NB4 (cell line): ENCODE measurements around the gene RECQL.

Source experiments
- DNase-seq: peaks from one replicate; pipeline ENCODE4 v3.0.0; 2010; ENCODE audit warnings: low read depth
- H3K4me3 ChIP-seq: one replicate; pipeline ENCODE4 v1.5.1; 2011; ENCODE audit warnings: mild to moderate bottlenecking, low read depth, low read length, moderate library complexity
- MYC ChIP-seq: IDR thresholded peaks from 2 replicates; pipeline ENCODE4 v1.6.1; 2011; ENCODE audit warnings: low read depth, low read length
- POLR2A ChIP-seq: IDR thresholded peaks from 2 replicates; pipeline ENCODE4 v1.6.1; 2011; ENCODE audit warnings: mild to moderate bottlenecking; ENCODE audit not compliant: insufficient read length; ENCODE audit errors: extremely low read depth
- TF ChIP-seq, protein P1 (sequence below): IDR thresholded peaks from one replicate; pipeline ENCODE4 v1.5.1; 2012; ENCODE audit warnings: low read depth, low read length
- TF ChIP-seq, protein P2 (sequence below): IDR thresholded peaks from 2 replicates; pipeline ENCODE4 v1.6.1; 2011; ENCODE audit warnings: low read depth, low read length

The RECQL gene, protein sequence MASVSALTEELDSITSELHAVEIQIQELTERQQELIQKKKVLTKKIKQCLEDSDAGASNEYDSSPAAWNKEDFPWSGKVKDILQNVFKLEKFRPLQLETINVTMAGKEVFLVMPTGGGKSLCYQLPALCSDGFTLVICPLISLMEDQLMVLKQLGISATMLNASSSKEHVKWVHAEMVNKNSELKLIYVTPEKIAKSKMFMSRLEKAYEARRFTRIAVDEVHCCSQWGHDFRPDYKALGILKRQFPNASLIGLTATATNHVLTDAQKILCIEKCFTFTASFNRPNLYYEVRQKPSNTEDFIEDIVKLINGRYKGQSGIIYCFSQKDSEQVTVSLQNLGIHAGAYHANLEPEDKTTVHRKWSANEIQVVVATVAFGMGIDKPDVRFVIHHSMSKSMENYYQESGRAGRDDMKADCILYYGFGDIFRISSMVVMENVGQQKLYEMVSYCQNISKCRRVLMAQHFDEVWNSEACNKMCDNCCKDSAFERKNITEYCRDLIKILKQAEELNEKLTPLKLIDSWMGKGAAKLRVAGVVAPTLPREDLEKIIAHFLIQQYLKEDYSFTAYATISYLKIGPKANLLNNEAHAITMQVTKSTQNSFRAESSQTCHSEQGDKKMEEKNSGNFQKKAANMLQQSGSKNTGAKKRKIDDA

DNA sequence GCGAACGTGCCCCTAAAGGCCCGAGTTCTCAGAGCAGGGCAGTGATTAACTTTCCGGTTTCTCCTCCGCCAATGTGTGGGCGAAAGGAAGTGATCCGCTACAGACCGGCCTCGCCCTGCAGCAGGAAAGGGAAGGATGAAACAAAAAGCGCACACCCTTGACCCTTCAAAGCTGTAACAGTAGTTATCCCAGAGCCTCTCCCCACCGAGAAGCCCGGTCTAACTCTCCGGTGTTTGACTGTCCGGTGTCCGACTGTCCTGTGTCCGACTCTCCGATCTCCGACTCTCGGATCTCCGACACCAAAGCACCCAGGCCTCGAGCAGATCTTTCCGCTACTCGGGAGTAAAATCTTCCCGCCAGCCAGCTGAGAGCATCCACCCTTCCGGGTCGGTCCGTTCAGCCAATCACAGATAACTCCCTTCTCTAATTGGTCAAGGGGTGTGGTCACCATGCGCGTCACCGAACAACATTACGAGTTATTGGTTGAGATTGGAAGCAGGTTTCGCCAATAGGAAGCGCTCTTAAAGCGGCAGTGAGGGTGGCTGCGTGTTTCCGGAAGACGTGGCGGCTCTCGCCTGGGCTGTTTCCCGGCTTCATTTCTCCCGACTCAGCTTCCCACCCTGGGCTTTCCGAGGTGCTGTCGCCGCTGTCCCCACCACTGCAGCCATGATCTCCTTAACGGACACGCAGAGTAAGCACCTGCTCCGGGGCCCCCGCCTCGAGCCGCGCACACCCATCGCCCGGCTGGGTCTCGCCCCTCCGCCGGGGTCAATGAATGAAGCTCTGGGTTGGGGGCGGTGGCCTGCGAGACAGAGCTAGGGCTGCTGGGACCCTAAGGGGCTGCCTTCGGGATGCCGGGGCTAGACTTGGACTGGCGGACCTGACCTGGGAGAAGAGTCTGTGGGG lies at the start of gene RECQL, which contains the start of gene GOLT1B:
RECQL (minus strand) TSS at position 378 of the 906 bp plus-strand sequence. CDS start 2,065 bp downstream, outside the sequence.
GOLT1B (plus strand) TSS at position 532 of the 906 bp plus-strand sequence; CDS start at position 667, 135 bp downstream.
- TF ChIP-seq, protein P1, sequence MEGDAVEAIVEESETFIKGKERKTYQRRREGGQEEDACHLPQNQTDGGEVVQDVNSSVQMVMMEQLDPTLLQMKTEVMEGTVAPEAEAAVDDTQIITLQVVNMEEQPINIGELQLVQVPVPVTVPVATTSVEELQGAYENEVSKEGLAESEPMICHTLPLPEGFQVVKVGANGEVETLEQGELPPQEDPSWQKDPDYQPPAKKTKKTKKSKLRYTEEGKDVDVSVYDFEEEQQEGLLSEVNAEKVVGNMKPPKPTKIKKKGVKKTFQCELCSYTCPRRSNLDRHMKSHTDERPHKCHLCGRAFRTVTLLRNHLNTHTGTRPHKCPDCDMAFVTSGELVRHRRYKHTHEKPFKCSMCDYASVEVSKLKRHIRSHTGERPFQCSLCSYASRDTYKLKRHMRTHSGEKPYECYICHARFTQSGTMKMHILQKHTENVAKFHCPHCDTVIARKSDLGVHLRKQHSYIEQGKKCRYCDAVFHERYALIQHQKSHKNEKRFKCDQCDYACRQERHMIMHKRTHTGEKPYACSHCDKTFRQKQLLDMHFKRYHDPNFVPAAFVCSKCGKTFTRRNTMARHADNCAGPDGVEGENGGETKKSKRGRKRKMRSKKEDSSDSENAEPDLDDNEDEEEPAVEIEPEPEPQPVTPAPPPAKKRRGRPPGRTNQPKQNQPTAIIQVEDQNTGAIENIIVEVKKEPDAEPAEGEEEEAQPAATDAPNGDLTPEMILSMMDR: no peak
- TF ChIP-seq POLR2A (peak; percentile 96), MYC (peak; percentile 96)
- TF ChIP-seq, protein P2, sequence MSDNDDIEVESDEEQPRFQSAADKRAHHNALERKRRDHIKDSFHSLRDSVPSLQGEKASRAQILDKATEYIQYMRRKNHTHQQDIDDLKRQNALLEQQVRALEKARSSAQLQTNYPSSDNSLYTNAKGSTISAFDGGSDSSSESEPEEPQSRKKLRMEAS: peak; percentile 96
- H3K4me3 ChIP-seq: peak within 1 kb of the TSS; percentile 75
- DNase-seq: peak; percentile 100

DNA sequence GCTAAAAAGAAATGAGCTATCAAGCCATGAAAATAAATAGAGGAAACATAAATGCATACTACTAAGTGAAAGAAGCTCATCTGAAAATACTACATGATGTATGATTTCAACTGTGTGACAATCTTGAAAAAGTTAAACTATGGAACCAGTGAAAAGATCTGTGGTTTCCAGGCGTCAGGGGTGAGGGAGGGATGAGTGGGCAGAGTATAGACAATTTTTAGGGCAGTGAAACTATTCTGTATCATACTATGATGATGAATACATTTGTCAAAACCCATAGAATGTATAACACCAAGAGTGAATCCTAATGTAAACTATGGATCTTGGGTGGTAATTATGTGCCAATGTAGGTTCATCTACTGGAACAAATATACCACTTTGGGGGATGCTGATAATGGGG lies 46.0 kb upstream of the RECQL start:
- no peak overlapping the region for H3K4me3 ChIP-seq
- no peak for DNase-seq
- TF ChIP-seq, protein P1: no peak
- TF ChIP-seq MYC (no peak), POLR2A (no peak)
- TF ChIP-seq, protein P2: no peak

DNA sequence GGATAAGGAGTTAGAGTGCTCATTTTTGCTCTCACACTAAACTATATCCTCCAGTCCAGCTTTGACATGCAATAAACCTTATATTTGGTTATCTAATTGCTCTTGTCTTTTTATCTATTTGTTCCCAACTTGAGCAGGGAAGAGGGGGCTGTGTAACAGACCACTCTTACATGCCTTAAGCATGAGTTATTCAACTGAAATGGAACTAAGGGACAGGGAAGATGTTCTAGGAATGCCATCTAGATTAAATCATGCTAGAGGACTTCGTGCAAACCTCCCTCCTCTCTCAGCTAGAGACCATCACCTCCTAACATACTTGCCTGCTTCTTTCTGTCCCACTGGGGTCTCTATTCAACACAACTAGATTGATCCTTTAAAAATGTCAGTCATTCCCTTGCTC lies 45.3 kb upstream of the RECQL start:
- no peak for DNase-seq
- TF ChIP-seq MYC: no peak
- TF ChIP-seq, protein P1: no peak
- TF ChIP-seq, protein P2: no peak
- no peak for TF ChIP-seq POLR2A
- H3K4me3 ChIP-seq: no peak overlapping the region

DNA sequence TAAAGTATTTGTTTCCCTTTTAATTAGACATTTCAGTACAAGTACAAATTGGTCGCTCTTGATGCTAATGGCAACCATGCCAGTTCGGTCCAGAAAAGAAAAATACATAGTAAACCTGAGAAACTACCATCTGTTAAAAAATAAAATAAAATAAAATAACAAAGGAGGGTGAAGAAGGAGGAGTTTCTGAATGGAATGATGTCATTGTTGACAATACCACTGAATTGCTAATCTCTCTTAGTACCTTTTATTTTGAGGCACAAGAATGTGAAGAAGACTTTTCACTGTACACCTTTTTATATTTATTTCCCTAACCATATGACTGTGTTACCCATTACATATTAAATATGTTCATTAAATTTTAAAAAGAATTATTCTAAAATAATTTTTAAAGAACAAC lies 44.1 kb upstream of the RECQL start:
- no peak for DNase-seq
- TF ChIP-seq MYC (no peak), POLR2A (no peak)
- TF ChIP-seq, protein P1: no peak
- TF ChIP-seq, protein P2: no peak
- H3K4me3 ChIP-seq: no peak overlapping the region

DNA sequence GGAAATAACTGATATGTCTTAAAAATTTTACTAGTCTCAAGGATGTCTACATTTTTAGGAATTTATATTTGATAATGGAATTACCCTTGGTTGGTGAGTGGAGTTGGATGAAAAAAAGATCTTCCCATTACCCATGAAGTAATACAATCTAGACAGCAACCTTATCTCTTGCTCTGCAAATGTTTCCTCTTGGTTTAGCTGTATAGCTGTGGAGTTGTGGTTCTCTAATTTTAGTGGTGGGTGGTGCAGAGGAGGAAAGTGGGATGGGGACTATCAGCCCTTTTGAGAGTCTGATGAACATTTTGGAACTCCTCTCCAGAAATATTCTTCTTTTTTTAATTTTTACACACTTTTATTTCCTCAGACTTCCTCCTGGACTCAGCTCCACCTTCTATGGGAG lies 41.7 kb upstream of the RECQL start:
- no peak for DNase-seq
- TF ChIP-seq MYC: no peak
- no peak for TF ChIP-seq POLR2A
- TF ChIP-seq, protein P2: no peak
- TF ChIP-seq, protein P1: no peak

More for the DNA sequence above, 41.7 kb upstream of the RECQL start:
- H3K4me3 ChIP-seq: no peak overlapping the region
